Measurements from ENCODE around the gene ASCL1.

ASCL1 gene

DNA sequence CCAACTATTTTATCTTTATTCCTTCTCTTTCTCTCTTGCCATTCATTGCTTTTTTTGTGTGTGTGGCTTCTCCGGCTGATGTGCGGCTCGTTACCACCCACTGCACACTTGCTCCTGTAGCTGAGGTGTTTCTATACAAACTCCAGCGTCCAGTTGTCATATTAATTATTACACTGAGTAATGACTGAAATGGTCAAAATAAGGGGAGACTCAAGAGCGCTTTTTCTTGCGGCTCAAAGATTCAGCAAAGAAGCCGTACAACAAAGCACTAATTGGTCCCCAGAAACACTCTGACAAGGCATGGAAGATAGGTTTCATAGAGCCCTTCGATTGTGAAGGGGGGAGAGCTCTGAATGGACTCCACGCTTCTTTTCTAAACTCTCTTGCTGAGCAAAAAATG, 5.6 kb upstream of the ASCL1 start:
- H2BK120ac ChIP-seq (ENCODE audit: low read depth, low read length): no peak overlapping the region
- peaks cover 0 to 12% of the 10 kb centered on the region in 2 donors for H3K4me1 ChIP-seq (ENCODE audit: control insufficient read depth in 2 of 2, insufficient read depth in 1 of 2, low read depth in 1 of 2, low read length in 2 of 2)
- no peak overlapping the region for H3K18ac ChIP-seq (ENCODE audit: low read length)
- H3K9ac ChIP-seq (ENCODE audit: low read depth, low read length, poor library complexity): no peak overlapping the region
- no peak overlapping the region for H3K27ac ChIP-seq (replicated peaks; ENCODE audit: low read length)
- H3K9me3 ChIP-seq (replicated peaks in 1 of 2; ENCODE audit: control insufficient read depth in 2 of 2, insufficient read depth in 1 of 2, low read depth in 1 of 2, low read length in 2 of 2): peaks cover 0 to 1% of the 10 kb centered on the region in 2 donors
- no peak overlapping the region for H3K4me3 ChIP-seq (ENCODE audit: low read length in 2 of 2)
- H3K79me1 ChIP-seq (ENCODE audit: low read depth, low read length): no peaks in the 10 kb centered on the region
- H2BK12ac ChIP-seq (ENCODE audit: low read length): no peak overlapping the region
- WGBS, 2 donors (ENCODE audit: extremely low coverage in 2 of 2, insufficient read length in 2 of 2, insufficient replicate concordance in 1 of 2): no CpG with 5 or more reads among the region's 9 CpGs
- no peak overlapping the region for H3K23ac ChIP-seq (ENCODE audit: low read depth, low read length, poor library complexity)
- H4K8ac ChIP-seq (ENCODE audit: low read depth, low read length): no peak overlapping the region
- no peak overlapping the region for H3K14ac ChIP-seq (ENCODE audit: low read length)
- H2BK5ac ChIP-seq (ENCODE audit: low read length): no peak overlapping the region
- H3K4me2 ChIP-seq (ENCODE audit: insufficient read depth, low read length, poor library complexity, severe bottlenecking): no peak overlapping the region
- no peak overlapping the region for H4K91ac ChIP-seq (ENCODE audit: low read depth, low read length, poor library complexity)
- H2AFZ ChIP-seq (ENCODE audit: low read length): no peak overlapping the region
- DNase-seq (ENCODE audit: low spot score): no peak
- H2AK5ac ChIP-seq (ENCODE audit: low read depth, low read length): no peak overlapping the region
- H2BK15ac ChIP-seq (ENCODE audit: low read length): no peak overlapping the region
- H3K36me3 ChIP-seq (replicated peaks in 1 of 2; ENCODE audit: control insufficient read depth in 2 of 2, insufficient read depth in 2 of 2, low read length in 2 of 2): no peaks in the 10 kb centered on the region
- H3K4ac ChIP-seq (ENCODE audit: low read length): no peak overlapping the region
- H3K27me3 ChIP-seq (ENCODE audit: control insufficient read depth in 3 of 3, insufficient read depth in 3 of 3, low read depth in 1 of 3, low read length in 3 of 3): peaks cover 10 to 69% (median 55%) of the 10 kb centered on the region in 3 experiments

DNA sequence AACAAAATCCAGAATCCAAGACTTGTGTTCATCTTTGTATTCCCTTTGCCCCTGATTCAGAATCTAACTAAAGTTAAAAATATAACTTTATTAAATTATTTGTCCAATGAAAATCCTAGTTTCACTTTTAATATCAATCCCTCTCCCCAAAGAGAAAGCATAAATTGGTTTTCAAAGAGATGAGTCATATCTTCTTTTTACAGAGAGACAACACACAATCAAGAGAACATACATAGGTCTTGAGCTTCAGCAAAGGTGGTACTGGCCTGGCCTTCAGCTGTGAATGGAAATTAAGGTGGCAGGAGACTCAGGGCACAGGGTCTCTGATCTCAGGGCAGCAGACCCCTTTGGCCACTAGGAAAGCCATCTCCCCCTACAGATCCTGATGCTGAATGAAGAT, 4.3 kb upstream of the ASCL1 start:
- Histone ChIP-seq H2BK120ac (ENCODE audit: low read depth, low read length) (no peak overlapping the region), H2BK12ac (ENCODE audit: low read length) (no peak overlapping the region), H2AFZ (ENCODE audit: low read length) (no peak overlapping the region), H3K23ac (ENCODE audit: low read depth, low read length, poor library complexity) (no peak overlapping the region), H3K14ac (ENCODE audit: low read length) (no peak overlapping the region), H4K8ac (ENCODE audit: low read depth, low read length) (no peak overlapping the region), H3K27ac (replicated peaks; ENCODE audit: low read length) (no peak overlapping the region), H3K79me1 (ENCODE audit: low read depth, low read length) (no peaks in the 10 kb centered on the region), H2BK5ac (ENCODE audit: low read length) (no peak overlapping the region), H3K27me3 (ENCODE audit: control insufficient read depth in 3 of 3, insufficient read depth in 3 of 3, low read depth in 1 of 3, low read length in 3 of 3) (peaks cover 10 to 79% (median 64%) of the 10 kb centered on the region in 3 experiments), H3K9ac (ENCODE audit: low read depth, low read length, poor library complexity) (no peak overlapping the region), H2AK5ac (ENCODE audit: low read depth, low read length) (no peak overlapping the region), H3K4ac (ENCODE audit: low read length) (no peak overlapping the region), H3K4me1 (ENCODE audit: control insufficient read depth in 2 of 2, insufficient read depth in 1 of 2, low read depth in 1 of 2, low read length in 2 of 2) (peaks cover 2 to 13% of the 10 kb centered on the region in 2 donors), H3K4me2 (ENCODE audit: insufficient read depth, low read length, poor library complexity, severe bottlenecking) (no peak overlapping the region), H3K18ac (ENCODE audit: low read length) (no peak overlapping the region), H2BK15ac (ENCODE audit: low read length) (no peak overlapping the region), H4K91ac (ENCODE audit: low read depth, low read length, poor library complexity) (no peak overlapping the region), H3K4me3 (ENCODE audit: low read length in 2 of 2) (no peak overlapping the region), H3K36me3 (replicated peaks in 1 of 2; ENCODE audit: control insufficient read depth in 2 of 2, insufficient read depth in 2 of 2, low read length in 2 of 2) (no peaks in the 10 kb centered on the region), H3K9me3 (replicated peaks in 1 of 2; ENCODE audit: control insufficient read depth in 2 of 2, insufficient read depth in 1 of 2, low read depth in 1 of 2, low read length in 2 of 2) (peaks cover 0 to 1% of the 10 kb centered on the region in 2 donors)
- no peak for DNase-seq (ENCODE audit: low spot score)

- Histone ChIP-seq H3K9ac (ENCODE audit: low read depth, low read length, poor library complexity) (no peak overlapping the region), H3K27me3 (ENCODE audit: control insufficient read depth in 3 of 3, insufficient read depth in 3 of 3, low read depth in 1 of 3, low read length in 3 of 3) (peaks cover 17 to 88% (median 72%) of the 10 kb centered on the region in 3 experiments), H3K9me3 (replicated peaks in 1 of 2; ENCODE audit: control insufficient read depth in 2 of 2, insufficient read depth in 1 of 2, low read depth in 1 of 2, low read length in 2 of 2) (peaks cover 1 to 2% of the 10 kb centered on the region in 2 donors), H3K23ac (ENCODE audit: low read depth, low read length, poor library complexity) (no peak overlapping the region), H3K4me1 (ENCODE audit: control insufficient read depth in 2 of 2, insufficient read depth in 1 of 2, low read depth in 1 of 2, low read length in 2 of 2) (peaks cover 2 to 16% of the 10 kb centered on the region in 2 donors), H3K79me1 (ENCODE audit: low read depth, low read length) (no peaks in the 10 kb centered on the region), H3K18ac (ENCODE audit: low read length) (no peak overlapping the region), H3K27ac (replicated peaks; ENCODE audit: low read length) (no peak overlapping the region), H4K8ac (ENCODE audit: low read depth, low read length) (no peak overlapping the region), H3K4me3 (ENCODE audit: low read length in 2 of 2) (no peak overlapping the region), H3K36me3 (replicated peaks in 1 of 2; ENCODE audit: control insufficient read depth in 2 of 2, insufficient read depth in 2 of 2, low read length in 2 of 2) (no peaks in the 10 kb centered on the region), H2BK5ac (ENCODE audit: low read length) (no peak overlapping the region), H3K4ac (ENCODE audit: low read length) (no peak overlapping the region), H3K14ac (ENCODE audit: low read length) (no peak overlapping the region), H2BK12ac (ENCODE audit: low read length) (no peak overlapping the region), H2AFZ (ENCODE audit: low read length) (no peak overlapping the region), H2BK15ac (ENCODE audit: low read length) (no peak overlapping the region), H2AK5ac (ENCODE audit: low read depth, low read length) (no peak overlapping the region), H2BK120ac (ENCODE audit: low read depth, low read length) (no peak overlapping the region), H3K4me2 (ENCODE audit: insufficient read depth, low read length, poor library complexity, severe bottlenecking) (no peak overlapping the region), H4K91ac (ENCODE audit: low read depth, low read length, poor library complexity) (no peak overlapping the region)
- no CpG with 5 or more reads among the region's 1 CpG for WGBS, 2 donors (ENCODE audit: extremely low coverage in 2 of 2, insufficient read length in 2 of 2, insufficient replicate concordance in 1 of 2)
- DNase-seq (ENCODE audit: low spot score): no peak
These were observed 3.3 kb upstream of the ASCL1 start for GRCh38 chr12:102954134-102954533.

- Histone ChIP-seq H2BK15ac (ENCODE audit: low read length) (no peak overlapping the region), H4K91ac (ENCODE audit: low read depth, low read length, poor library complexity) (no peak overlapping the region), H3K4me3 (ENCODE audit: low read length in 2 of 2) (peak overlapping the region in 1 of 2 donors; percentile 54), H3K23ac (ENCODE audit: low read depth, low read length, poor library complexity) (no peak overlapping the region), H3K4me2 (ENCODE audit: insufficient read depth, low read length, poor library complexity, severe bottlenecking) (peak overlapping the region; percentile 33), H2BK5ac (ENCODE audit: low read length) (no peak overlapping the region), H3K36me3 (replicated peaks in 1 of 2; ENCODE audit: control insufficient read depth in 2 of 2, insufficient read depth in 2 of 2, low read length in 2 of 2) (no peaks in the 10 kb centered on the region), H3K18ac (ENCODE audit: low read length) (no peak overlapping the region), H3K9me3 (replicated peaks in 1 of 2; ENCODE audit: control insufficient read depth in 2 of 2, insufficient read depth in 1 of 2, low read depth in 1 of 2, low read length in 2 of 2) (peaks cover 1 to 4% of the 10 kb centered on the region in 2 donors), H3K4me1 (ENCODE audit: control insufficient read depth in 2 of 2, insufficient read depth in 1 of 2, low read depth in 1 of 2, low read length in 2 of 2) (peaks cover 2 to 14% of the 10 kb centered on the region in 2 donors), H3K27ac (replicated peaks; ENCODE audit: low read length) (no peak overlapping the region), H2AFZ (ENCODE audit: low read length) (no peak overlapping the region), H2BK12ac (ENCODE audit: low read length) (no peak overlapping the region), H2BK120ac (ENCODE audit: low read depth, low read length) (no peak overlapping the region), H3K14ac (ENCODE audit: low read length) (no peak overlapping the region), H3K79me1 (ENCODE audit: low read depth, low read length) (no peaks in the 10 kb centered on the region), H4K8ac (ENCODE audit: low read depth, low read length) (no peak overlapping the region), H3K9ac (ENCODE audit: low read depth, low read length, poor library complexity) (peak overlapping the region; percentile 1), H3K27me3 (ENCODE audit: control insufficient read depth in 3 of 3, insufficient read depth in 3 of 3, low read depth in 1 of 3, low read length in 3 of 3) (peaks cover 21 to 91% (median 81%) of the 10 kb centered on the region in 3 experiments), H2AK5ac (ENCODE audit: low read depth, low read length) (no peak overlapping the region), H3K4ac (ENCODE audit: low read length) (no peak overlapping the region)
- DNase-seq (ENCODE audit: low spot score): no peak
- WGBS, 2 donors (ENCODE audit: extremely low coverage in 2 of 2, insufficient read length in 2 of 2, insufficient replicate concordance in 1 of 2): no CpG with 5 or more reads among the region's 50 CpGs
These were observed 1.3 kb upstream of the ASCL1 start for GRCh38 chr12:102955926-102956737.
